C4-2B (cell line): Measurements from ENCODE around the gene KCNT1.

Source experiments
- H3K27ac ChIP-seq: fragments of 450-650 bp; 2 replicates; pipeline ENCODE4 v1.5.1; 2017
- CTCF ChIP-seq: fragments of 450-650 bp; conservative IDR thresholded peaks from 2 replicates; pipeline ENCODE4 v1.5.1; 2017; ENCODE audit warnings: mild to moderate bottlenecking
- ZFX ChIP-seq: fragments of 450-650 bp; IDR thresholded peaks from 2 replicates; pipeline ENCODE4 v1.6.1; 2017

KCNT1 gene

GRCh38 chr9:135689011-135689410 lies 13.0 kb upstream of the KCNT1 start:
- TF ChIP-seq ZFX (no peak), CTCF (no peak)
- no peak overlapping the region for H3K27ac ChIP-seq

- no peak overlapping the region for H3K27ac ChIP-seq
- TF ChIP-seq CTCF (no peak), ZFX (no peak)
Measured at GRCh38 chr9:135690836-135691570, 11.0 kb upstream of the KCNT1 start.

GRCh38 chr9:135692410-135692809 lies 9.6 kb upstream of the KCNT1 start:
- TF ChIP-seq CTCF: no peak
- TF ChIP-seq ZFX: no peak
- no peak overlapping the region for H3K27ac ChIP-seq

- TF ChIP-seq CTCF: no peak
- TF ChIP-seq ZFX: no peak
- no peak overlapping the region for H3K27ac ChIP-seq
Measured at GRCh38 chr9:135693265-135693664, 8.7 kb upstream of the KCNT1 start.

GRCh38 chr9:135693771-135694170 lies 8.2 kb upstream of the KCNT1 start:
- no peak for TF ChIP-seq CTCF
- TF ChIP-seq ZFX: no peak
- no peak overlapping the region for H3K27ac ChIP-seq

- TF ChIP-seq CTCF (no peak), ZFX (no peak)
Measured at GRCh38 chr9:135694414-135694813, 7.6 kb upstream of the KCNT1 start.

GRCh38 chr9:135695036-135695435 lies 6.9 kb upstream of the KCNT1 start:
- no peak for TF ChIP-seq ZFX
- TF ChIP-seq CTCF: no peak
- no peak overlapping the region for H3K27ac ChIP-seq

More at GRCh38 chr9:135694414-135694813, 7.6 kb upstream of the KCNT1 start:
- no peak overlapping the region for H3K27ac ChIP-seq
